HEK293 (cell line): ENCODE data around the gene PTPRJ.

Experiments
- CTCF ChIP-seq: fragments of 450-650 bp; formaldehyde crosslinking; IDR thresholded peaks from 2 replicates; pipeline ENCODE4 v1.5.1; 2016; ENCODE audit warnings: missing biosample characterization, missing genetic modification characterization
- OVOL3 ChIP-seq: fragments of 450-650 bp; formaldehyde crosslinking; IDR thresholded peaks from 2 replicates; pipeline ENCODE4 v1.5.1; 2016; ENCODE audit warnings: missing biosample characterization, missing genetic modification characterization
- ZBTB6 ChIP-seq: fragments of 450-650 bp; formaldehyde crosslinking; IDR thresholded peaks from 2 replicates; pipeline ENCODE4 v1.5.1; 2017; ENCODE audit warnings: missing biosample characterization, missing genetic modification characterization
- TF ChIP-seq, protein P1 (sequence below): fragments of 450-650 bp; formaldehyde crosslinking; IDR thresholded peaks from 2 replicates; pipeline ENCODE4 v1.5.1; 2017; ENCODE audit warnings: missing biosample characterization, missing genetic modification characterization

DNA sequence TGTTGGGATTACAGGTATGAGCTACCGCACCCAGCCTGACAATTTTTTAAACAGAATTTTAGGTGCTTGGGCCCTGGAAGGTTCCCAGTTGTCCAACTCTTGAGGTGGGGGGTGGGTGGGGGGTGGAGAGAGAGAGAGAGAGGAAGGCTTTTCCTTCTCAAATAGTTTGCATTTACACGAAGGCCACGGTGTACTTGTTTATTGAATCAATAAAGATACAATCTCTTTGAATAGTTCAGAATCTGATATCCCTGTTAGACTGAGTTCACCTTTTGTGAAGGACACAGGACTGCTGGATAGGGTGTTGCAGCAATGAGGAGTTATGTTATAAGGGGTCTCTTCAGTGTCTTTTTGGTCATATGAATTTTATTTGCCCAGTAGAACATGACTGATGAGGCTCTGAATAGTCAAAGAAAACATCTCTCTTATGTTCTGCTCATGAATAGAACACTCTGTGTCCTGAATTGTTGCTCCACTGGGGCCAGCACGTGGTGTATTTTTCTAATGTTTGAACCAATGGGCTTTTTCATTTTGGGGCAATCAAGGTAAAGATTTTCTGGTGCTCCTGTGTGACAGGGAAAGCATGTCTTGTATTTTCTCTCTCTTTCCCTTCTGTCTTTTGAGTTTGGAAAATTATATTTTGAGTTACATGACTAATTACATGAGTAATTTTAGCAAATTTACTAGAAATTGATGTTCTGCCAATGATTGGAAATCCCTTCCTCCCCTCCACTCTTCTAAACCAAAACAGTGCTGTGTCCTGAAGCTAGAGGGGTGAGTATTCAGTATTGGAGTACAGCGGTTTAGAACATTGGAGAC lies 61.7 kb downstream of the PTPRJ start:
- TF ChIP-seq ZBTB6 (tag by site-specific recombination), result no peak
- no peak for TF ChIP-seq CTCF (tag by site-specific recombination)
- TF ChIP-seq OVOL3 (tag by site-specific recombination), result no peak
- TF ChIP-seq, protein P1, sequence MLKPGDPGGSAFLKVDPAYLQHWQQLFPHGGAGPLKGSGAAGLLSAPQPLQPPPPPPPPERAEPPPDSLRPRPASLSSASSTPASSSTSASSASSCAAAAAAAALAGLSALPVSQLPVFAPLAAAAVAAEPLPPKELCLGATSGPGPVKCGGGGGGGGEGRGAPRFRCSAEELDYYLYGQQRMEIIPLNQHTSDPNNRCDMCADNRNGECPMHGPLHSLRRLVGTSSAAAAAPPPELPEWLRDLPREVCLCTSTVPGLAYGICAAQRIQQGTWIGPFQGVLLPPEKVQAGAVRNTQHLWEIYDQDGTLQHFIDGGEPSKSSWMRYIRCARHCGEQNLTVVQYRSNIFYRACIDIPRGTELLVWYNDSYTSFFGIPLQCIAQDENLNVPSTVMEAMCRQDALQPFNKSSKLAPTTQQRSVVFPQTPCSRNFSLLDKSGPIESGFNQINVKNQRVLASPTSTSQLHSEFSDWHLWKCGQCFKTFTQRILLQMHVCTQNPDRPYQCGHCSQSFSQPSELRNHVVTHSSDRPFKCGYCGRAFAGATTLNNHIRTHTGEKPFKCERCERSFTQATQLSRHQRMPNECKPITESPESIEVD (tag by site-specific recombination), result no peak
